ENCODE data around the gene EIF4H. TPM values are rescaled to one million over a fixed set of nuclear protein-coding genes. Genes with fewer than 3 reads are reported as not detected.

The EIF4H gene
- 100 to 1,000 TPM; 194 to 261 (median 249) TPM for total RNA-seq

GRCh38 chr7:74173866-74174605 is at the start of gene EIF4H:
TSS of gene EIF4H (plus strand) at chr7:74174356. CDS start at chr7:74174384, 28 bp downstream.
- TF ChIP-seq POLR2A (IDR thresholded peaks at IDR 0.05) (peak in 3 of 4 donors; percentile 60 to 93 (median 85)), CTCF (IDR thresholded peaks at IDR 0.05) (peak in 1 of 6 experiments; percentile 28)
- Histone ChIP-seq H3K9me3 (no peaks in the 10 kb centered on the region), H3K36me3 (peaks cover 0 to 27% (median 0%) of the 10 kb centered on the region in 3 donors), H3K27me3 (no peaks in the 10 kb centered on the region), H3K4me1 (peaks cover 36 to 59% (median 41%) of the 10 kb centered on the region in 3 donors), H3K4me3 (peak within 1 kb of the TSS; percentile 73 to 97 (median 88)), H3K27ac (peak within 1 kb of the TSS; percentile 95 to 99 (median 98))
- intact Hi-C loops (cut with DNase I): no loop called here
- WGBS, 2 donors: 0% methylated on average over 21 of the region's 95 CpGs; no CpG with 5 or more reads in 1 of the 2 donors
- DNase-seq: peak; percentile 83

GRCh38 chr7:74126220-74126880 is 47.8 kb upstream of the EIF4H start:
- TF ChIP-seq POLR2A (IDR thresholded peaks at IDR 0.05): no peak
- intact Hi-C loops (cut with DNase I): no loop called here
- WGBS, 2 donors: 78 to 79% methylated on average over 10 to 12 of the region's 12 CpGs

GRCh38 chr7:74129887-74130286 is 44.3 kb upstream of the EIF4H start:
- no peaks in the 10 kb centered on the region for H3K27me3 ChIP-seq
- intact Hi-C loops (cut with DNase I): no loop called here
- TF ChIP-seq CTCF (IDR thresholded peaks at IDR 0.05) (no peak), POLR2A (IDR thresholded peaks at IDR 0.05) (no peak)
- H3K4me1 ChIP-seq: peaks cover 0 to 15% (median 0%) of the 10 kb centered on the region in 3 donors
- whole genome bisulfite sequencing, 2 donors: 43 to 58% methylated on average over 2 of the region's 2 CpGs
- DNase-seq: no peak
- H3K27ac ChIP-seq: no peak overlapping the region
- no peaks in the 10 kb centered on the region for H3K36me3 ChIP-seq
- H3K4me3 ChIP-seq: no peak overlapping the region
- H3K9me3 ChIP-seq: no peaks in the 10 kb centered on the region

More at GRCh38 chr7:74126220-74126880, 47.8 kb upstream of the EIF4H start:
- no peak for DNase-seq
- no peaks in the 10 kb centered on the region for H3K4me1 ChIP-seq
- no peak overlapping the region for H3K4me3 ChIP-seq
- no peak overlapping the region for H3K27ac ChIP-seq
- no peaks in the 10 kb centered on the region for H3K27me3 ChIP-seq
- no peaks in the 10 kb centered on the region for H3K9me3 ChIP-seq
- H3K36me3 ChIP-seq: peaks cover 1 to 6% (median 2%) of the 10 kb centered on the region in 3 donors

GRCh38 chr7:74130518-74130917 is 43.6 kb upstream of the EIF4H start:
- DNase-seq: no peak
- no peaks in the 10 kb centered on the region for H3K36me3 ChIP-seq
- no peaks in the 10 kb centered on the region for H3K9me3 ChIP-seq
- intact Hi-C loops (cut with DNase I): no loop called here
- TF ChIP-seq POLR2A (IDR thresholded peaks at IDR 0.05): no peak
- TF ChIP-seq CTCF (IDR thresholded peaks at IDR 0.05): no peak
- no peaks in the 10 kb centered on the region for H3K27me3 ChIP-seq
- H3K27ac ChIP-seq: no peak overlapping the region
- no peak overlapping the region for H3K4me3 ChIP-seq
- peaks cover 0 to 15% (median 0%) of the 10 kb centered on the region in 3 donors for H3K4me1 ChIP-seq
- WGBS, 2 donors: 51 to 57% methylated on average over 4 of the region's 4 CpGs

GRCh38 chr7:74134117-74134620 is 40.0 kb upstream of the EIF4H start:
- H3K9me3 ChIP-seq: no peaks in the 10 kb centered on the region
- TF ChIP-seq POLR2A (IDR thresholded peaks at IDR 0.05): no peak
- TF ChIP-seq CTCF (IDR thresholded peaks at IDR 0.05): no peak
- 44 to 48% methylated on average over 6 to 8 of the region's 8 CpGs for WGBS, 2 donors
- no peak for DNase-seq
- peak overlapping the region in 1 of 4 donors; percentile 13 for H3K27ac ChIP-seq
- H3K4me3 ChIP-seq: no peak overlapping the region
- intact Hi-C loops (cut with DNase I): no loop called here
- H3K36me3 ChIP-seq: no peaks in the 10 kb centered on the region
- peaks cover 0 to 15% (median 0%) of the 10 kb centered on the region in 3 donors for H3K4me1 ChIP-seq
- H3K27me3 ChIP-seq: no peaks in the 10 kb centered on the region
